HG03439 (cell line): ENCODE data around the gene ANO1.

Experiments
- ATAC-seq: cut with Tn5 transposase; IDR thresholded peaks from one replicate; pipeline ENCODE4 v1.9.1; 2021; ENCODE audit warnings: mild to moderate bottlenecking, moderate library complexity; ENCODE audit not compliant: unreplicated experiment

Gene ANO1

DNA sequence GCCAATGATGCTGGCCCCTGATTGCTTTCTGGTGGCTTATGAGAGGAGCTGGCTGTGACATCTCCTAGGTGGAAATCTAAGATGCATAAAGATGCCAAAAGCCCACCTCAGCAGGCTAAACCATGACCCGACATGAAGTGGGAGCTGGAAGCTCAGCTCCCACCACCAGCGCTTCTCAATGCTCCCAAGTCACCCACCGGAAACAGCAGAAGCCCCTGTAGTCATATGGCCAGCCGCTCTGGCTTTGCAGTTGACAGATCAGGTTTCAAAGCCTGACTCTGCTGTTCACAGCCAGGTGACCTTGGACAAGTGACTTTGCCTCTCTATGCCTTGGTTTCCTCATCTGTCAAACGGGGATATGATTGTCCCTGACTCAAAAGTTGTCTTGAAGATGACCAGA is 29.1 kb upstream of the ANO1 start:
- no peak for ATAC-seq

DNA sequence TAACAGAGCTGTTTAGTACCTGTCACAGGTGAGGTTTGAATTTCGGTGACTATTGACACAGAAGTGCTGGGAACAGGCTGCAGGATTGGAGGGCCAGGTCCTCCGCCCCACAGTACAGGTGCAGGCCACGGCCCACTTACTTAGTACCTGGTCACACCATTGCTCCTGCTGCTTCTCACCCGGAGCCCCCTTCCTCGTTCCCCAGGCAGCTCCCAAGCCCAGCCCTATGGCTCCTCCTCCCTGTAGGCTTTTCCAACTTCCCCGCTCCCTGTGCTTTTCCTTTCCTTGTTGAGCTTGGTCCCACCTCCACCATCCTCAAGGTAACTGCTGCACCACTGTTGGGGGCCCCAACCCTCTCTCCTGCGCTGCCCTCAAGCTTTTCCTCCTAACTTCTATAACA is 27.9 kb upstream of the ANO1 start:
- ATAC-seq: no peak

DNA sequence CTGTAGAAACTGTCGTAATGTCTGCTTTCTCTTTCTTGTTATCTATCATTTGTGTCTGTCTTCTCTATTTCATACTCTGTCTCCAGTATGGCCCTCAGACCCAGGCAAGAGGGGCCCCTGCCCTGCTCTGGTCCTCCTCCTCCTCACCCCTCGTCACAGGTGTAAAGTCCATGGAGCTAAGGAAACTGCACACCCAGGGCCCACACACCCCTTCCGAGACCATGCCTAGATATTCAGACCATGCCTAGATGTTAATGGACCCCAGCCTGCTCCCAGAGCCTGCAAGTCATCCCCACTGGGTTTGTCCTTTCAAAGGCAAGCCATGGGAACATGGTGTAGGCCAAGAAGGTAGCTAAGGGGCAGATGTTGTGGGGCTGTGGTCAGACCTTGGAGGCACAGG is 24.1 kb upstream of the ANO1 start:
- no peak for ATAC-seq

DNA sequence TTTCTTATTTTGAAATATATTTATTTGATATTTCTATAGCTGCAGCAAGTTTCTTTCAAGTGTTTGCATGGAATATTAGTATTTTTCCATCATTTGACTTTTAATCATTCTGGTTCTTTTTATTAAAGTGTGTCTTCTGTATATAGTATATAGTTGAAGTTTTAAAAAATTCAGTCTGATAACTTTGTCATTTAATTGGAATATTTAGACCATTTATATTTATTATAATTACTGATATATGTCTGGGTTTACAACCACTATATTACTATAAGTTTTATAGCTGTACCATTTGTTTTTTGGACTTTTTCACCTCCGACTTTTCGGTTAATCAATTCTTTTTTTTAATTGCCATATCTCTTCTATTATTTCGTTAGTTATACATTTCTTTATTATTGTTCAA is 22.7 kb upstream of the ANO1 start:
- no peak for ATAC-seq

DNA sequence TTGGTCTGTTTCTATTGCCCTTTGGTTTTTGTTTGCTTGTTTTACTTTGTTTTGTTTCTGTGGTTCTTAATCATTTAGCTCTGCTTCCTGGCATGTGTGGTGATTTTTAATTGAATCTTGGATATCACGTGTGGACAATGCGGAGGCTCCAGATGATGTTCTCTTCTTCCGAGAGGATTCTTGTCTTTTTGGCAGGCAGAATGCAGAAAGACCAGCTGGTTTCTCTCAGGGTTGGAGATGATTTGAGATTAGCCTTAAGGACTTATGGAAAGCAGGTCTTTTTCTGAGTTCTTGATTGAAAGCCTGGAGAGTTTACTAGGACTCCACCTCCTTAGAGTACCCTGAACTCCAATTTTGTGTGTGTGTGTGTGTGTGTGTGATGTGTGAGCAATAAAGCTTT is 21.0 kb upstream of the ANO1 start:
- ATAC-seq: no peak

DNA sequence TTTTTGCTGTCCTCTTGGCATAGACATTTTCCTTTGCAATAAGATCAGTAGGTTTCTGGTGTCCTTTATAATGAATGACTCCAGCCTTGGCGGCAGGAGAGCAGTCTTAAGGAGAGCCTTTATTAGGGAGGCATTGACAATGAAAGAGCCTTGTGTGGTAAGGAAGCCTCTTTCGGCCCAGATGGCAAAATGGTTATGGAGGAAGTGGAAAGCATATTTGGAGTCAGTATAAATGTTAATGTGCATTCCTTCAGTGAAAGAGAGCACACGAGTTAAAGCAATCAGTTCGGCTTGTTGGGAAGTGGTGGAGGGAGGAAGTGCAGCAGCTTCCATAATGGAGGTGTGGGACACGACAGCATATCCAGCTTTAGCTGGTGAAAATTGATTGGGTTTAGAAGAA is 18.1 kb upstream of the ANO1 start:
- no peak for ATAC-seq

DNA sequence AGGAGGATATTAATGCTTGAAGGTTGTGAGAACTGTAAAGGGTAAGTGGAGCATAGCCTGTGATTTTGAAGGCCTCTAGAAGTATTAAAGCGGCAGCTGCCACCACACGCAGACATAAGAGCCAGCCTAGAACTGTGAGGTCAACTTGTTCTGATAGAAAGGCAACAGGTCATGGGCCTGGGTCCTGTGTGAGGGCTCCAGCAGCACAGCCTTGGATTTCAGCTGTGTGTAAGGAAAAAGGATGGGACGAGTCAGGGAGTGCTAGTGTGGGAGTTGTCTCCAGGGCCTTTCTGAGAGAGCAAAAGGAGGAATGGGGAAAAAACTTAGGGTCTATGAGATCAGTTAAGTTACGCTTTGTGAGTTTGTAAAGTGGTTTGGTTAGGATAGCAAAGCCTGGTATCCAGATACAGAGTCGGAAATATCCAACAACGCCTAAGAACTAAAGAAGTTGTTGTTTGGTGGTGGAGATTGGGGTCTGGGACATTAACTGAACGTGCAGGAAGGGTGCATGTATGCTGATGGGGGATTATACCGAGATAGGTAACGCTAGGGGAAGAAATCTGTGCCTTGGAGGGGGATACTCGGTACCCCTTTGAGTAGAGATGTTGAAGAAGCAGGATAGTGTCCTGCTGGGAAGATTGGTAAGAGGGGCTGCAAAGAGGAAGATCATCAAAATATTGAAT is 17.4 kb upstream of the ANO1 start:
- no peak for ATAC-seq

DNA sequence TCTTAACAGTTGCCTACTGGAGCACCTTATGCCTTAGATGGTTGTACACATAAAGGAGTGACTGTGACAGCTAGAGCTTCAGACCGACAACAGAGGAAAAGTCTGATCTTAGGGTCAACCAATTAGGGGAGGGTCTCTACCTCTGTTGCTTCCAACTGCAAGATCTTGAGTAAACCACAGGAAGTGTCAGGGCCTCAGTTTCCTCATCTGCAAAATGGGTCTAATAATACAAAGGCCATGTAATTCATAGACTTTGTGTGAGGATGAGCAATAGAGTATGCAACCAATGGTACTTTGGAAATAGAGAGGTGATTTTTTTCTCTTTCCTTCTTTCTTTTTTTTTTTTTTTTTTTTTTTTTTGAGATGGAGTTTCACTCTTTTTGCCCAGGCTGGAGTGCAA is 16.4 kb upstream of the ANO1 start:
- ATAC-seq: no peak

DNA sequence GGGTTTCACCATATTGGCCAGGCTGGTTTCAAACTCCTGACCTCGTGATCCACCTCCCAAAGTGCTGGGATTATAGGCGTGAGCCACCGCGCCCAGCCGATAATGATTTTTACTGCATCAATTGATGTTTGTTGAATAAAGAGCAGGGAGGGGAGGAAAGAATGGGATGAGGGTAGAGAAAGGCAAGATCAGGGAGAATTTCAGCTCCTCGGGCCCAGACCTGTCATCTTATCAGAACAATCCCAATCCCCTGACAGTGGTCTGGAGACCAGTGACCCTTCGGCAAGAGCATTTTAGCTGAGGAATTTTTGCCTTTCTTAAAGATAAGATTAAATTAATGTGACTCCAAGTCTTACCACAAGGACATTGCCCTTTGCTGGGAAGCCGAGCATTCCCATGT is 15.0 kb upstream of the ANO1 start:
- no peak for ATAC-seq

DNA sequence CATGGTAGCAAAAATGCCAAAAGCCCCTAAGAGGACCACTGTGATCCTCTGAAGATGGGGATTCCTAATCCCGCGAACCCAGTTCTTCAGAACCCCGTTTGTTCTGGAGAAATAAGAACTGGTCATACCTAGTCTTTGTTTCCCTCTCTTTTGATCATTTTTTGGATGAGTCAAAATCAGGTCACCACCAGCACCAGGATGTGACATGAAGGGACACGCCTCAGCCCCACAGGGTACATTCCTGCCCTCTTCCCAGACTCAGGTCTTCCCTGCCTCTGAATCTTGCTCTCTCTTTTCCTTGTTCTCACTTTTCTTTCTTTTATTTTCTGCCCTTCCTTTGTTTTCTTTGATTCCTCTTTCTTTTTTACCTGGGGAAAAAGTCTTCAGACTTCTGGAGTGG is 14.6 kb upstream of the ANO1 start:
- ATAC-seq: no peak

DNA sequence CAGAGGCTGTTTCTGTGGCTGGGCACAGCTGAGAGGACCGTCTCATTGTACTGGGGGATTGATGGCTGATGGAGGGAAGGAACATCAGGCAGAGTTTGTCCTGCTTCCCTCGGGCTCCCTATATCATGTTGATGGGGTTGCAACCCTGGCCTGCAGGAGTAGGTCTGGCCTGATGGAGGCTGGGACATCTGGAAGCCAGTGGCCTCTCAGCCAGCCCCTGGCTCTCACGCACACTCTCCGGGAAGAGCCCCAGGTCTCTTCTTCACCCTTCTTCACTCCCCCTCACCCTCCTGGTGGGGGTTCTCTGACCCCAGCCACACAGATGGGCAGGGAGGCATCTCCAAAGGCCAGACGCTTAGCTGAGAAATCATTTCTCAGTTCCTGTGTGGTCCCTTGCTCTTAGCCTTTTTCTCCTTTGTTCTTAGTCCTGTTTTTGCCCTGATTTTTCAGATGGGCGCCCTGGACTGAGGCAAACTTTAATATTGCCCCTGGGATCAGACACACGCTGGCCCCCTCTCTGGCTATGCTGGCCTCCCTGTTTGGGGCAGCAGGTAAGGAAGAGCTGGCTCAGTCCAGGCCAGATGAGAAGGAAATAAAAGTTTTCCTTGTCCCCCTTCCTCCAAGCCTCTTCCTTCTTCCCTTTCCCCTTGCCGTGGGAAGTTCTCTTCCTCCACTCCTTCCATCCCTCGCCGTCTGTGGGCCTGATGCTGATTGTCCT is 13.9 kb upstream of the ANO1 start:
- no peak for ATAC-seq

DNA sequence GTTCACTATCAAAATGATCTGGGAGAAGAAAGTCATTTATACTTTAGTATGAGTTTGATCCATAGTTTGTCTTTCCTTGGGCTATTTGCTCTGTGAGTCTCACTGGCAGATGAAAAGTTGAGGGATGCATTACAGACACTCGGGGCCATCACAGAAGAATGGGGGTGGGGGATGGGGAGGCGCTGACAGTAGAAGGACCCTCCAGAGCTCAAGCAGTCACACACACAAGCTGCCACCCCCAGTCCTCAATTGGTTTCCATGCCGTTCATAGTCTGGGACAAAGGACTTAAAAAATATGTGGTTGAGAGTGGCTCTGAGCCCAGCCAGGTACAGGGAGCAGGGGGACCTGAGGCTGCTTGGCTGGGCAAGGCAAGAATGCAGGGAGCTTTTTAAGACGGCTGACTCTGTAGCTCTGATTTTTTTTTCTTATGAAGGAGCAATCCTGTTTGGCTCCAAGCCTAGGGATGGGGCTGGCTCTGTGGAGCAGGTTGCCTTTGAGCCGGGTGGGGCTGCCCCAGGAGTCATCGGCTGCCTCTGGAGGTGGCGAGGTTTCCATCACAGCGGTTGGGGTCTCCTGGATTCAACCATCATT is 13.3 kb upstream of the ANO1 start:
- ATAC-seq: no peak

DNA sequence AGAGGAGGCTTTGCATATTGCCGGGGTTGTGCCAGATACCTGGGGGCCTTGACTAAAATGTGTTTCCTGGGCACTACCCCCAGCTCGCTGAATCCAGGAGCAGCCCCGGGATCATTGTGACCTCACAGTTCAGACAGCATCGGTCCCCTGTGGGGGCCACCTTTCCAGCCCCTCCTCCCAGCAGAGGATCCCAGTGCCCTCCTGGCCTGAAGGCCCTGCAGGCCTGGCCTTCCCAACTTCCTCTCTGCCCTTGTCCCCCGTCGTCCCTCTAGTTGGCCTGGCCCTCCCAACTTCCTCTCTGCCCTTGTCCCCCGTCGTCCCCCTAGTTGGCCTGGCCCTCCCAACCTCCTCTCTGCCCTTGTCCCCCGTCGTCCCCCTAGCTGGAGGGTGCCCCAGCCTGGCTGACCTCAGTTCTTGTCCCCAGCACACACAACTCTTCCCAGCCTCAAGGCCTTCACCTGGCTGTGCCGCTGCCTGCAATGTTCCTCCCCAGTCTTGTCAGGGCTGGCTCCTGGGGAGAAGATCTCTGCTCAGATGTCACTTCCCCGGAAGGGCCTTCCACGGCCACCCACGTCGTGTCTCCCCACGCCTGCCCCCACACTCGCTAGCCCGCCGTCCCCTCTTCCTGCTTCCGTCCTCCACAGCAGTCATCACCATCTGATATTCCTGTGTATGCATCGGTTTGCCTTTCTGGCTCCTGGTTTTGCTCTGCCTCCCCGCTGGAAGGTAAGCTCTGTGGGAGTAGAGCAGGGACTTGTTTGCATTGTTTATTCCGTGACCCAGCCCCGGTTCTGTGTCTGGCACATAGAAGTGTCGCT is 12.6 kb upstream of the ANO1 start:
- no peak for ATAC-seq

DNA sequence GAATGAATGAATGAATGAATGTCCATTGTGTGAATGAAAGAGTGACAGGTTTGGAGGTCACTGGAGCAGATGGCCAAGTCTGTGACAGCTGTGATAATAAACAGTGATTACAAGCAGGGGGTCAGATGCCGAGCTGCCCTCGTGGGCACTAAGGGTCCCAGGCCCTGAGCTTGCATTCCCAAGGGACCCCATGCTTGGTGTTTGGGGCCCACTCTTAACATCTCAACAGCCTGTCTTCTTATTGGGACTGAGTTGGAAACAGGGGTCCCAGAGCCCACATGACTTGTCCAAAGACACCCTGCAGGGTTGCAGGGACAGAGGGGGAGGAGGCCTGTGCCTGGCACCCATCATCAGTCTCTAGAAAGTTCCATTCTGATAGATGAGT is 12.0 kb upstream of the ANO1 start:
- no peak for ATAC-seq

DNA sequence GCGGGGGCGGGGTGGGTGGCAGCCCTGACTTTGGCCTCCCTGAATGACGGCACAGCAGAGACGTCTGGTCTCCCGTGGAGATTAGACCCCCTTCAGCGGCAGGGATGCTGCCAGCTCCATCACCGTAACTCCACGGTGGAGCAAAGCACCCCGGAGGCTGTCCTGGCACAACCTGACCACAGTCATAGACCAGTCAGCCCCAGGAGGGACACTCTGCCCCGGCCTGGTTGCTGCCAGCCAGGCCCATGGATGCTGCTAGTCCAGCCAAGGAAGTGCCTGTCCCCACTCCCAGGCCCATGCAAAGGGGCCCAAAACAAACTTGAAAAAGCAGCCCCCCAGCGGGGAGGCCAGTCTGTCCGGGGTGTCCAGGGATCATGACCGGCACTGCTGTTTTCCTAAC is 11.5 kb upstream of the ANO1 start:
- no peak for ATAC-seq

DNA sequence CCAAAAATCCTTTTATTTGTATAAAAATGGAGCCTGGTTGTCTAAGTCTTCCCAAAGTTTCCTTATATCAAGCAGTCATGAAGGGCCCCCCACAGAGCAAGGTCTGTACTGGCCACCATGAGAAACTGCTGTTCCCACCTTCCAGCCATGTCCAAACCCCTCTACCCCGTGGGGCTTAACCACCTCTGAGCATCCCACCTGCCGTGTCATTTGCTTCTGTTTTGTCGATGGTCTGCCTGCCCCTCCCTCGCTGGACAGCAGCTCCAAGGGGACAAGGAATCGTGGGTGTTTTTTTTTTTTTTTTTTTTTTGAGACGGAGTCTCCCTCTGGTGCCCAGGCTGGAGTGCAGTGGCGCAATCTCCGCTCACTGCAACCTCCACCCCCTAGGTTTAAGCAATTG is 11.1 kb upstream of the ANO1 start:
- ATAC-seq: no peak

DNA sequence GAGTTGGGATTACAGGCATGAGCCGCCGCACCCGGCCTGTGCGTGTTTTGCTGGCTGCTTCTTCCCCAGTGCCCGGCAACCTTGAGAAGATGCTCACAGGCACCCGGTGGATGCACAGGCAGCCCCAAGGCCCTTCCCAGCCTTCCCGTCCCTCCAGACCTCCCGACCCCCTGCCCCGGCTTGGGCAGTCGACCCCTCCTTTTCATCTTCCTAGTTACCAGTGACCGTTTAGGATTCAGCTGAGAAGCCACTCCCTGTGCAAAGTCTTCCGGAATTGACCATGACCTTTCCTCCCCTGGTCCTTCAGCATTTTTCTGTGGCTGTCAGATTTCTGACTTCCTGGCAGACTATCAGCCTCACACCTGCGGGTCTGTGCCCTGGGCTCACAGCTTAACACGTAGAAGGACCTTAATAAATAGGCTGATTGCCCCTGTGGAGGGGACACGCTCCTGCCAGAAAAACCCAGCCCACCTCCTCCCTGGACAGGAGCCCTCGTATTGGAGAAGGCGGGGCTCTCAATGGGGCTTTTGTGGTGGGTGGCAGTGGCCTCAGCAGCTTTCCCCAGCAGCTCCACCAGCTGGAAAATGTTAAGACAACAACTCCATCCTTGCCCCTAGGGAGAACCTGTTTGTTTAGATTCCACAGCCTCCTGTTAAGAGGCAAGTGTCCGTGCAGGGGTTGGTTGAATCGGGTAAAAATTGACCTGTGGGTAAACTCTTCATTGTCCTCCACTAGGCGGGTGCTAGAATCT is 10.4 kb upstream of the ANO1 start:
- ATAC-seq: no peak

DNA sequence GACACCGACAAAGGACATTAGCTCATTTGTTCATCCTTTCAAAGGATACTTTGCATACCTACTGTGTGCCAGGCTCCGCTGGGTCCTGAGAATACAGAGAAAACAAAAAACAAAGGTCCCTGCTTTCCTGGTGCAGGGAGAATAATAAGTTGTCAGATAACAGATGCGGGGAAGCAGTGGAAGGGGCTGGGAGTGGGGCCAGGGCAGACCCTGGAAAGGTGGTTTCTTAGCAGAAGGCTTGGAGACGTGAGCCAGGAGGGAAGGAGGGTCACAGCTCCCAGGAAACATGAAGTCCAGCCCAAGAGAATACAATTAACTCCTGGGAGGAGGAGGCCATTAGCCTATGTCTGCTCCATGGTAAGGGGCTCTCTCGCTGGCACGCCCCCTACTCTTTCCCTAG is 9.8 kb upstream of the ANO1 start:
- no peak for ATAC-seq

DNA sequence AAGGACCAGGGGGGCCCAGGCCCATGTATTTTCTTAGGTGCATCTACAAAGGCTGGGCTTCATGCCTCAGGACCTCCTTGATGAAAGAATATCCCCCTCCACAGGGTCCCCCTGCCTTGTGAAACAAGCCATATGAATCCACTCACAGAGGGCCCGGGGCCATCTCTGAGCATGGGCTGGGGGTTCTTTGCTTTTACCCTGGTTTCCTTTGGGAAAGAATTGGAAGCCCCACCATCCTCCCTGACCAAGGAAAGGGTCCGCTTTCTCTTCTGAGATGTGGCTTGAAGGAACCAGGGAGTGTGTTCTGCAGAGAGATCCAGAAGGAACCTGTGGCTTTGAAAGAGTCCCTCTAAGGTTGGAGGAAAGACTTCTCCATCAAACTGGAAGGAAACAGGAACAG is 9.2 kb upstream of the ANO1 start:
- no peak for ATAC-seq

DNA sequence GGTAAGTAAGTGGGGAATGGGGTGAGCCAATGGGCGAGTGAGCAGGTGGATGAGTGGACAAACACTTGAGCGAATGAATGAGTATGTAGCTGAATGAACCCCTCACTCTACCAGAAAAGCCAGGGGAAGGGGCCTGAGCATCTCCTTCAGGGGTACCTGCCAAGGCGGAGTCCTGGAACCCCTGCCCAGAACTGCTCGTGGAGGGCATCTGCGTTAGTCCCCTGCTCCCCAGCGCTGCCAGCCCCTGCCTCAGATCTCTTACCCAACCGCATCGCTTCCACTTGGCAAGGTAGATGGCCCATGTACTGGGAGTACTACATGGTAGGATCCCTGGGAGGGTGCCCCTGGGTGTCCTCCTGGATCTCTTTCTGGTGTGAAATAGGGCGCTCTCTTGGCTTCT is 7.4 kb upstream of the ANO1 start:
- no peak for ATAC-seq

DNA sequence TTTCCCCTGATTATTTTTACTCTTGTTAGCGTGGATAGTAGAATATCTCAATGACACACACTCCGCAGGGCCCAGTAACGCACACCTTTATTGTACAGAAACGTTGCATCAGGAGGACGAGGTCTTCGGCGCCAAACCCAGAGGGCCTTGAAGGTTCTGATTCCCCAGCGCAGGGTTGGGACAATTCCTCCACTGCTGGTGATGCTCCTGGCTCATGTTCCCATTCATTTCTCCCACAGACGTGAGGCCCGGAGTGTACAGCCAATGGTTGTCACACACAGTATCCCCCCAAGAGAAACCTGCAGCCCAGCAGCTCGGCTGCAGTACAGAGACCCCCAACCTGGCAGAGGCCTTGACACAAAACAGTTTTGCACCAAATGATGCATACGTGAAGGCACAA is 6.1 kb upstream of the ANO1 start:
- no peak for ATAC-seq
